CD4-positive, CD25-positive, alpha-beta regulatory T cell (primary cell): ENCODE results near the gene ABLIM1. TPM values are rescaled to one million over a fixed set of nuclear protein-coding genes. Genes with fewer than 3 reads are reported as not detected.

ENCODE experiments used
- ATAC-seq, 2 donors: fragments of 150-1000 bp; cut with Tn5 transposase; one replicate each; pipeline ENCODE4 v1.10.0; 2021; ENCODE audit warnings: low read depth in 2 of 2, moderate number of reproducible peaks in 2 of 2, moderate library complexity in 1 of 2
- DNase-seq, 3 donors: peaks; one replicate each; pipeline versions ENCODE4 v3.0.0 to v3.0.0-alpha.2; 2012 to 2022; ENCODE audit warnings: mixed read lengths in 1 of 3
- H3K27ac ChIP-seq: one replicate; pipeline ENCODE4 v1.7.0; 2013; ENCODE audit warnings: mild to moderate bottlenecking, low read length; ENCODE audit not compliant: insufficient read depth, poor library complexity, severe bottlenecking
- H3K27me3 ChIP-seq: one replicate; pipeline ENCODE4 v1.7.0; 2013; ENCODE audit warnings: low read length; ENCODE audit not compliant: control insufficient read depth, insufficient read depth
- H3K36me3 ChIP-seq: one replicate; pipeline ENCODE4 v1.7.0; 2013; ENCODE audit warnings: mild to moderate bottlenecking, low read length, moderate library complexity; ENCODE audit not compliant: control insufficient read depth, insufficient read depth
- H3K4me1 ChIP-seq: 2 replicates; pipeline ENCODE4 v1.7.0; 2013; ENCODE audit warnings: mild to moderate bottlenecking, low read length; ENCODE audit not compliant: insufficient read depth, control insufficient read depth, poor library complexity, severe bottlenecking
- H3K4me3 ChIP-seq: one replicate; pipeline ENCODE4 v1.7.0; 2013; ENCODE audit warnings: low read depth, mild to moderate bottlenecking, low read length, moderate library complexity
- H3K9me3 ChIP-seq, 2 experiments: 1 replicate in 1 of 2; 2 replicates in 1 of 2; pipeline ENCODE4 v1.7.0; 2013; ENCODE audit warnings: low read length in 2 of 2, mild to moderate bottlenecking in 1 of 2, moderate library complexity in 1 of 2; ENCODE audit not compliant: control insufficient read depth in 2 of 2
- H3K27ac Mint-ChIP-seq, 3 donors: one replicate each; pipeline ENCODE4 v1.8.0; 2020 to 2022; ENCODE audit warnings: mild to moderate bottlenecking in 3 of 3, mixed read lengths in 3 of 3, moderate library complexity in 2 of 3
- H3K27me3 Mint-ChIP-seq: one replicate; pipeline ENCODE4 v1.8.0; 2022; ENCODE audit warnings: mild to moderate bottlenecking, mixed read lengths
- H3K36me3 Mint-ChIP-seq: one replicate; pipeline ENCODE4 v1.8.0; 2020; ENCODE audit warnings: mixed read lengths
- H3K4me1 Mint-ChIP-seq, 4 donors: one replicate each; pipeline ENCODE4 v1.8.0; 2020 to 2022; ENCODE audit warnings: mixed read lengths in 4 of 4, mild to moderate bottlenecking in 1 of 4
- H3K4me3 Mint-ChIP-seq, 4 donors: one replicate each; pipeline ENCODE4 v1.8.0; 2020 to 2022; ENCODE audit warnings: mild to moderate bottlenecking in 4 of 4, mixed read lengths in 4 of 4, moderate library complexity in 3 of 4
- H3K9me3 Mint-ChIP-seq, 7 donors: one replicate each; pipeline ENCODE4 v1.8.0; 2020 to 2022; ENCODE audit warnings: mixed read lengths in 7 of 7, mild to moderate bottlenecking in 3 of 7, moderate library complexity in 2 of 7
- polyA plus RNA-seq, 4 donors: library from polyadenylated mRNA; unstranded; fragments of 300-500 nt; fragmentation: Illumina TruSeq; gene quantifications; one replicate each; pipeline ENCODE4 v1.2.3, GENCODE V29; 2021
- total RNA-seq: library from RNA; stranded (reverse); gene quantifications from one replicate; pipeline ENCODE4 v1.2.3, GENCODE V29; 2022

The ABLIM1 gene
- total and polyA plus RNA-seq, 5 donors from 2014 or later: 101 to 138 (median 131) TPM

DNA sequence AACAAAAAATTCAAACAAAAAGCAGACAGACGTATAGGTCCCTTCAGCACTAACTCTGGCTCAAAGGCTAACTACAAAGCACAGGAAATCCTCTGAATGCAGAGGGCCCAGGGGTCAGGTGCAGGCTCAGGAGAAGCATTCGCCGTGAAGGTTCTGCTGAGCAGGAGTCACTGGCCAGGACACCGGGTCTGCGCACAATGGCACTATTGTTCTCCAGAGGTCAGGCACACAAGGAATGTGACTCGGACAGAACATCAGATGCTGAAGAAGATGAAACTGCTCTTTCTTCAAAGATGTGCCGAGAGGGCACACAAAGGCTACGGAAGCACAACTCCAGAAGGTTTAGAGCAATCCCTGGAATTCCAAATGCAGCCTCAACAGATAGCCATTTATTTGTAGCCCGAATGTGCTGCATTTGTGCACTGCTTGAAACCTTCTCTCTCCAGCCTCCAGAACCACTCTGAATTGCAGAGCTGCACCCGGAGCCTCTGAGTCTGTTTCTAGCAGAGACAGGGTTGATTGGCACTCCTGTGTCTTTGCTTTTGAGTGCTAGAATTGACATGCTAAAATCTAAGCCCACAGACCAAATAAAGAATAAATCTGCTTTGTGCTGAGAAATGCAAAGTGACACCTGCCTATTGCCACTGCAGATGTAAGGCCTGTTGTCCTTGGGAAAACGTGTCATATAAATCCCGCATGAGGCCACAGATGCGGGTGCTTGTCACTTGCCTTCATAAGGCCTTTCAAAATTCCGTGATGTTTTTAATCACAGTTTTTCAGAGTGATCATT is 168.4 kb downstream of the ABLIM1 start:
- H3K36me3 ChIP-seq: peaks cover 54% of the 10 kb centered on the region
- no peak for ATAC-seq

GRCh38 chr10:114487815-114488536 is 170.1 kb downstream of the ABLIM1 start:
- Histone ChIP-seq H3K4me1 (peaks cover 14% of the 10 kb centered on the region), H3K4me3 (no peak overlapping the region), H3K36me3 (peaks cover 67% of the 10 kb centered on the region), H3K9me3 (no peaks in the 10 kb centered on the region), H3K27ac (no peak overlapping the region), H3K27me3 (no peaks in the 10 kb centered on the region)
- DNase-seq (no peak), ATAC-seq (no peak)
- Mint-ChIP-seq H3K9me3 (no peaks in the 10 kb centered on the region), H3K27ac (peak overlapping the region in 2 of 3 donors; percentile 7 to 46), H3K36me3 (peaks cover 42% of the 10 kb centered on the region), H3K4me1 (peaks cover 15 to 29% (median 20%) of the 10 kb centered on the region in 4 donors), H3K4me3 (no peak overlapping the region), H3K27me3 (no peaks in the 10 kb centered on the region)

More for the DNA sequence above, 168.4 kb downstream of the ABLIM1 start:
- Mint-ChIP-seq H3K27me3 (no peaks in the 10 kb centered on the region), H3K27ac (peak overlapping the region in 1 of 3 donors; percentile 0), H3K36me3 (peaks cover 33% of the 10 kb centered on the region), H3K4me3 (no peak overlapping the region), H3K9me3 (no peaks in the 10 kb centered on the region), H3K4me1 (peaks cover 23 to 36% (median 30%) of the 10 kb centered on the region in 4 donors)
- H3K27me3 ChIP-seq: no peaks in the 10 kb centered on the region
- no peak overlapping the region for H3K4me3 ChIP-seq
- H3K4me1 ChIP-seq: peaks cover 18% of the 10 kb centered on the region
- no peaks in the 10 kb centered on the region for H3K9me3 ChIP-seq
- no peak for DNase-seq
- H3K27ac ChIP-seq: no peak overlapping the region

DNA sequence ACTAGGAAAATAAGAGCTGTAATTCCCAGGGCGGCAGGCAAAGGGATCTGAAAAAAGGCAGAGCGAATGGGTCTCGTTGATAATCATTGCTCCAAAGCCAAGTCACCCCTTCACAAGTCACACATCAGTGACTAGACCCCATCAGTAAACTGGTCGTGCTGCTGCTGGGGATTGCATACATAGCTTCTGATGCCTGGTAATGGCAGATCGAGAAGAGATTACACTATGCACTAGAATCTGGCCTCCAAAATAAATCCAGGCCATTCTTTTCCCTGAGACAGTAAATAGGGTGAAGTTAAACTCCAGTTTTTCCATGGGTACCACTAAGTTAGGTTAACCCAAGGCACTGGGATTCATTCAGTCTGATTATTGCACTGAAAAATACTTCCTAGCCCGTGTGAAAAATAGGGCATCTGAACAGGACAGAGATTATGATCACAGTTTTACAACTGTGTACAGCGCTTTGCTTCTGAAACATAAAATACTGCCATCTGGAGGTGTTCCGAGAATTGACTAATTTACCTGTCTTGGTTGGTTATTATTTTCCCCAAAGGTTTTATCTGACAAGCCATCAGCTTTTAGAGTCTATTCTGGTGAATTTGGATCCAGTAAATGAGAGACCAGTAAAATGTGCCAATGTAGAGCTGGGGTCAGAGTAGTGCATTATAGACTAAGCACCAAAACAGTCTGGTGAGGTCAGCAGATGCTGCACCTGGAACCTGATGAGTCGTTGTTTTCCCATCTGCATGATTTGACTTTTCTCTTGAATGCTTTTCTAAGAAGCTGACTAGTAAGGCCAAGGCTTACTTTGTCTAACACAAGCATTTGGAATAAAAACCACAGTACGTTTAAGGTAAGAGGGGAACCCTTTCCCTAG is 170.9 kb downstream of the ABLIM1 start:
- no peaks in the 10 kb centered on the region for H3K9me3 Mint-ChIP-seq
- H3K4me3 Mint-ChIP-seq: no peak overlapping the region
- no peaks in the 10 kb centered on the region for H3K27me3 Mint-ChIP-seq
- H3K36me3 ChIP-seq: peaks cover 72% of the 10 kb centered on the region
- H3K4me3 ChIP-seq: no peak overlapping the region
- DNase-seq (peak in 1 of 3 donors; percentile 64), ATAC-seq (peak; percentile 61 to 62)
- H3K4me1 Mint-ChIP-seq: peaks cover 7 to 21% (median 15%) of the 10 kb centered on the region in 4 donors
- no peaks in the 10 kb centered on the region for H3K27me3 ChIP-seq
- peaks cover 42% of the 10 kb centered on the region for H3K36me3 Mint-ChIP-seq
- H3K27ac ChIP-seq: no peak overlapping the region
- no peaks in the 10 kb centered on the region for H3K9me3 ChIP-seq
- peaks cover 6% of the 10 kb centered on the region for H3K4me1 ChIP-seq
- peak overlapping the region in 1 of 3 donors; percentile 26 for H3K27ac Mint-ChIP-seq

GRCh38 chr10:114485696-114486400 is 172.2 kb downstream of the ABLIM1 start:
- Histone ChIP-seq H3K4me3 (no peak overlapping the region), H3K4me1 (no peaks in the 10 kb centered on the region), H3K9me3 (no peaks in the 10 kb centered on the region), H3K27ac (no peak overlapping the region), H3K36me3 (peaks cover 79% of the 10 kb centered on the region), H3K27me3 (no peaks in the 10 kb centered on the region)
- no peaks in the 10 kb centered on the region for H3K9me3 Mint-ChIP-seq
- H3K4me3 Mint-ChIP-seq: no peak overlapping the region
- no peak overlapping the region for H3K27ac Mint-ChIP-seq
- DNase-seq (no peak), ATAC-seq (no peak)
- peaks cover 46% of the 10 kb centered on the region for H3K36me3 Mint-ChIP-seq
- no peaks in the 10 kb centered on the region for H3K27me3 Mint-ChIP-seq
- H3K4me1 Mint-ChIP-seq: peaks cover 0 to 27% (median 8%) of the 10 kb centered on the region in 4 donors

DNA sequence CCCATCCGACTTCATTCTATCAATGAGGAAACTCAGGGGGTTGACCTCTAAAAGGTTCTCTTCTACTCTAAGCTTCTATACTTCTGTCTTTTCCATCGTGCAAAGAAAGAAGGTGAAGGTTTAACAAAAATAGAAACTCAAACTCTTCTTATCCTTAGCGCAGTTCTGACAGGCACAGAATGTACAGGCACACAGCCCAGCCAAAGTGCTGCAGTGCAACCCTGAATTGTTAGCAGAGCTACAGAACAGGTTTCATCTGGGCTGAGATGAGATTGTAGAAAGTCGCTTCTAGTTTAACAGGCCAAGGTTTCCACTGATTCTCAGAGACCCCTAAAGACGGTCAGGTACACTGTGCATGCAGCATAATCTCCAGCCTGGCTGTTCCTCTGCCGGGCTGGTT is 174.5 kb downstream of the ABLIM1 start:
- peaks cover 73% of the 10 kb centered on the region for H3K36me3 ChIP-seq
- H3K4me1 Mint-ChIP-seq: peaks cover 0 to 36% (median 7%) of the 10 kb centered on the region in 4 donors

GRCh38 chr10:114482480-114483304 is 175.4 kb downstream of the ABLIM1 start:
- Mint-ChIP-seq H3K36me3 (peaks cover 48% of the 10 kb centered on the region), H3K4me3 (no peak overlapping the region), H3K27ac (peak overlapping the region; percentile 36 to 67 (median 54)), H3K27me3 (no peaks in the 10 kb centered on the region), H3K9me3 (no peaks in the 10 kb centered on the region), H3K4me1 (peaks cover 0 to 34% (median 6%) of the 10 kb centered on the region in 4 donors)
- Histone ChIP-seq H3K27ac (no peak overlapping the region), H3K9me3 (no peaks in the 10 kb centered on the region), H3K4me3 (no peak overlapping the region), H3K4me1 (no peaks in the 10 kb centered on the region), H3K27me3 (no peaks in the 10 kb centered on the region), H3K36me3 (peaks cover 72% of the 10 kb centered on the region)
- DNase-seq: no peak
- ATAC-seq: no peak

More for the DNA sequence above, 174.5 kb downstream of the ABLIM1 start:
- ATAC-seq (no peak), DNase-seq (no peak)
- H3K27me3 ChIP-seq: no peaks in the 10 kb centered on the region
- no peak overlapping the region for H3K4me3 Mint-ChIP-seq
- H3K27ac Mint-ChIP-seq: peak overlapping the region; percentile 49 to 84 (median 67)
- H3K27me3 Mint-ChIP-seq: no peaks in the 10 kb centered on the region
- no peaks in the 10 kb centered on the region for H3K4me1 ChIP-seq
- no peaks in the 10 kb centered on the region for H3K9me3 Mint-ChIP-seq
- no peak overlapping the region for H3K4me3 ChIP-seq
- no peaks in the 10 kb centered on the region for H3K9me3 ChIP-seq
- peaks cover 48% of the 10 kb centered on the region for H3K36me3 Mint-ChIP-seq
- no peak overlapping the region for H3K27ac ChIP-seq
